Transverse colon (tissue), 4 donors: ENCODE data around the gene ITGB1BP2.

Experiments used
- EP300 ChIP-seq: sonication (generic); formaldehyde crosslinking; IDR thresholded peaks from one replicate; pipeline ENCODE4 v1.6.1; 2017; ENCODE audit warnings: antibody characterized with exemption, low read depth
- POLR2A ChIP-seq: fragments of 450-650 bp; IDR thresholded peaks from one replicate; pipeline ENCODE4 v1.6.1; 2016; ENCODE audit warnings: antibody characterized with exemption, mild to moderate bottlenecking, moderate library complexity
- POLR2AphosphoS5 ChIP-seq, 3 donors: sonication (generic); formaldehyde crosslinking; IDR thresholded peaks; one replicate each; pipeline ENCODE4 v1.6.1; 2016; ENCODE audit warnings: antibody characterized with exemption in 3 of 3
- TF ChIP-seq, protein P1 (sequence below), 5 experiments: fragments of 200-600 bp in 3 of 5; fragments of 450-650 bp in 2 of 5; sonication (generic) in 3 of 5; IDR thresholded peaks; 1 replicate in 2 of 5; 2 replicates in 3 of 5; pipeline ENCODE4 v1.5.1; 2016 to 2017; ENCODE audit warnings: antibody characterized with exemption in 5 of 5, inconsistent platforms in 3 of 5, mild to moderate bottlenecking in 2 of 5, moderate library complexity in 1 of 5

DNA sequence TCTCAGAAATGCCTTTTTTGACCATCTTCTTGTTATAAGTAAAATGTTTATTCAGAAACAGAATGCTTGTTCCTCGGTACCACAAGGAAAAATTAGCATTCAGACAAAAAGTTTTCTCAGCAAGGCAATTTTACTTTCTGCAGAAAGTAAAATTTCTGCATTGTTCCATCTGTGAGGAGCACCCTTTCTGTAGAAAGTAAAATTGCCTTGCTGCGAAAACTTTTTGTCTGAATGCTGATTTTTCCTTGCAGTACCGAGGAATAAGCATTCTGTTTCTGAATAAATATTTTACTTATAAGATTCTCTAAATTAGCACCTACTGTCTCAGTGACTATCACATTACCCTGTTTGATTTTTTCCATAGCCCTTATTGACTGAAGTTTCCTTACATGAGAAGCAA lies 24.8 kb downstream of the ITGB1BP2 start:
- TF ChIP-seq, protein P1, sequence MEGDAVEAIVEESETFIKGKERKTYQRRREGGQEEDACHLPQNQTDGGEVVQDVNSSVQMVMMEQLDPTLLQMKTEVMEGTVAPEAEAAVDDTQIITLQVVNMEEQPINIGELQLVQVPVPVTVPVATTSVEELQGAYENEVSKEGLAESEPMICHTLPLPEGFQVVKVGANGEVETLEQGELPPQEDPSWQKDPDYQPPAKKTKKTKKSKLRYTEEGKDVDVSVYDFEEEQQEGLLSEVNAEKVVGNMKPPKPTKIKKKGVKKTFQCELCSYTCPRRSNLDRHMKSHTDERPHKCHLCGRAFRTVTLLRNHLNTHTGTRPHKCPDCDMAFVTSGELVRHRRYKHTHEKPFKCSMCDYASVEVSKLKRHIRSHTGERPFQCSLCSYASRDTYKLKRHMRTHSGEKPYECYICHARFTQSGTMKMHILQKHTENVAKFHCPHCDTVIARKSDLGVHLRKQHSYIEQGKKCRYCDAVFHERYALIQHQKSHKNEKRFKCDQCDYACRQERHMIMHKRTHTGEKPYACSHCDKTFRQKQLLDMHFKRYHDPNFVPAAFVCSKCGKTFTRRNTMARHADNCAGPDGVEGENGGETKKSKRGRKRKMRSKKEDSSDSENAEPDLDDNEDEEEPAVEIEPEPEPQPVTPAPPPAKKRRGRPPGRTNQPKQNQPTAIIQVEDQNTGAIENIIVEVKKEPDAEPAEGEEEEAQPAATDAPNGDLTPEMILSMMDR (IDR thresholded peaks at IDR 0.05) = no peak
- TF ChIP-seq POLR2A (no peak), POLR2AphosphoS5 (IDR thresholded peaks at IDR 0.05) (no peak), EP300 (no peak)
